Embryonic facial prominence (tissue), 1 donor: ENCODE measurements around the gene GCLC.

Source experiments
- DNase-seq: peaks from one replicate; pipeline ENCODE4 v3.0.0-alpha.2; 2016; ENCODE audit errors: extremely low spot score

GCLC gene

GRCh38 chr6:53458105-53458866 is 86.6 kb downstream of the GCLC start:
- no peak for DNase-seq

DNA sequence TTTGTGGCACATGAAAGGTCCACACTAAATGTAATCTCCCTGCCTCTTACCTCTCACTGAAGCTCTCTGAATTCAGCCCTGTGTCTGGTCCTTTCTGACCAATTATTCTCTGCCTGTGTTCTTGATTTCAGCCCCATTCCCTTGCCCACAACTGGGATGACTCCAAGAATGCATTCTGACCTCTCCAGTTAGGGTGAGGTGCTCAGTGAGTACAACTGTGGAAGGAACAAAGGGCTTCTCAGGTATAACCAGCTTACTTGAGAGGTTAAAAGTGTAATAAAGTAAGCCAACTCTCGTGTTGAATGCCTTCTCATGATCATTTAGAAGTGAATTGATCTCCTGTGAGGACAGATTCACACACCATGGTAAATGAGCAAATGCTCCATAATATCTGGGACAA is 88.1 kb downstream of the GCLC start:
- no peak for DNase-seq

- DNase-seq = no peak
Measured at GRCh38 chr6:53455678-53456077, 89.2 kb downstream of the GCLC start.

DNA sequence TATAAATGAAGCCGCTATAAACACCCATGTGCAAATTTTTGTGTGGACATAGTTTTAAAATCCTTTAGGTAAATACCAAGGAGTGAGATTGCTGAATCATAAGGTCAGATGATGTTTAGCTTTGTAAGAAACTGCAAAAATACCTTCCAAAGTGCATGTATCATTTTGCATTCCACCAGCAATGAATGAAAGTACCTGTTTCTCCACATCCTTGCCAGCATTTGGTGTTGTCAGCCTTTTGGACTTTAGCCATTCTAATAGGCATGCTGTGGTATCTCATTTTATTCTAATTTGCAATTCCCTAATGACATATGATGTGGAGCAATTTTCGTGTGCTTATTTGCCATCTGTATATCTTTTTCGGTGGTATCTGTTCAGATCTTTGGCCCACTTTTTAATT is 93.7 kb downstream of the GCLC start:
- DNase-seq = no peak

- no peak for DNase-seq
Measured at GRCh38 chr6:53447865-53448264, 97.0 kb downstream of the GCLC start.
